Left colon (tissue), 2 donors: ENCODE measurements around the gene IGLON5. TPM values are rescaled to one million over a fixed set of nuclear protein-coding genes. Genes with fewer than 3 reads are reported as not detected.

Experiments
- ATAC-seq: fragments of 200-7000 bp; cut with Tn5 transposase; one replicate; pipeline ENCODE4 v1.9.1; 2020; ENCODE audit warnings: mild to moderate bottlenecking, moderate library complexity
- DNase-seq, 2 donors: peaks; one replicate each; pipeline ENCODE4 v3.0.0-alpha.2; 2020
- intact Hi-C, 2 donors: fragments of 100-400 bp; cut with DNase I in 1 of 2; cut with micrococcal nuclease in 1 of 2; formaldehyde crosslinking; loops; one replicate each; pipeline versions ENCODE4 v1.11.2 to v1.14.0; 2022; cut with DNase I, micrococcal nuclease
- total RNA-seq, 2 donors: library from RNA; stranded (reverse); fragmentation: NEBNext Ultra II Directional; extraction: Animal tissue kit (Norgen Biotek cat#: 25700); gene quantifications; one replicate each; pipeline ENCODE4 v1.2.1, GENCODE V29; 2021
- donor health status: DM: no; HTN: no; CAD: no.
- donor health status: DM: yes; HTN: yes; CAD: no.

The IGLON5 gene
- total RNA-seq, 2 donors from 2014 or later, result 0.08 TPM; not detected in 1

DNA sequence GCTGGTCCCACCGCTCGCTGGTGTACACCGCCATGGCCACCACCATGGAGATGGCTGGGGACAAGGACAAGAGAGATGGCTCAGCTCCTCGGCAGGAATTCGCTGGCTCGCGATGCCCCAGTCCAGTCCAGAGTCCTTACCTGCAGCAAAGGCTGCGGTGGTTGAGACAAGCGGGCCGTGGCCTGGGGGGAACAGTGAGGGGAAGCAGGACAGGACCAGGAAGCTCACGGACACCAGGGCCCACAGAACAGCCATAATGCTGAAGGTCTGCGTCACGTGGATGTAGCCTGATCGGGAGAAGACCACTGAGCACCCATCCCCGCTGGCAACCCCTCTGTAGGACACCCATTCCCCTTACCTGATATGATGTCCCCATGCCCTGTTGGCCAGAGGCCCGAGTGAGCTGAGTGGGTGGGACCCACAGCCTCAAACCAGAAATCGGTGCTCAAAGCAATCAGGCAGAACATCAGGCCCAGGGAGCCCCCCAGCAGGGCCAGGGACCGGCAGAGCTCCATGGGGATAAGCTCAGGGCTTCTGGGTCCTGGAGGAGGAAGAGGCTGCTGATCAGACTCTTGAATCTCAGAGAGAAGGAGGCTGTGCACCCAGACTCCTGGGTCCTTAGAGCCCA, 60.7 kb downstream of the IGLON5 start:
- ATAC-seq, result no peak
- intact Hi-C loops, result no loop called here
- no peak for DNase-seq

GRCh38 chr19:51372649-51373504, 61.4 kb downstream of the IGLON5 start, which contains the start of gene NKG7:
Gene NKG7, minus strand, starts transcription at chr19:51372654. Its CDS starts 119 bp downstream, at chr19:51372535.
- ATAC-seq (no peak), DNase-seq (no peak)

GRCh38 chr19:51375504-51376221, 64.2 kb downstream of the IGLON5 start:
- intact Hi-C loops, result no loop called here

More at GRCh38 chr19:51372649-51373504, 61.4 kb downstream of the IGLON5 start, which contains the start of gene NKG7:
- intact Hi-C loops, result no loop called here

DNA sequence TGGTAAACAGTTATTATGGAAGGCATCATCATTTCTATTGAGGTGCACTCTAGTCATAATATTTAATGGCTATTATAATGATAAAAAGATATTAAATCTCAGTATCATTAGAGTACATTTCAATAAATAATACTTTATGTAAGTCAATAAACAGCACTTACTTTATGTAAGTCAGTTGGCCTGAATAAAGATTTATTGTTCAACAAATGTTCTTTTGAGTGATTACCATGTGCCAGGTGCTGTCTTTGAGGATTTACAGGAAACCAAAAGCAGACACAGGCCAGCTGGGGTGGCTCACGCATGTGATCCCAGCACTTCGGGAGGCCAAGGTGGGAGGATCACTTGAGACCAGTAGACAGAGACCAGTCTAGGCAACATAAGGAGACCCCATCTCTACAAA, 66.0 kb downstream of the IGLON5 start:
- intact Hi-C loops, result no loop called here
- ATAC-seq, result no peak

More at GRCh38 chr19:51375504-51376221, 64.2 kb downstream of the IGLON5 start:
- ATAC-seq (no peak), DNase-seq (no peak)

GRCh38 chr19:51380379-51380778, 68.9 kb downstream of the IGLON5 start:
- intact Hi-C loops, result no loop called here
- DNase-seq, result no peak
- ATAC-seq, result no peak

More for the DNA sequence above, 66.0 kb downstream of the IGLON5 start:
- no peak for DNase-seq

Other genes starting within 250 kb of the IGLON5 start
- under 1 TPM; 0.43 to 0.98 TPM for gene KLK13, start 246.6 kb upstream of the IGLON5 start, total RNA-seq
- under 1 TPM in 1 of 2 donors, not detected in 1; 0.49 TPM for gene KLK14, start 228.8 kb upstream of the IGLON5 start, total RNA-seq
- 1 to 10 TPM; 4.6 to 5.6 TPM for gene CTU1, start 203.2 kb upstream of the IGLON5 start, total RNA-seq
- gene SIGLEC9, start 186.7 kb upstream of the IGLON5 start, total RNA-seq, result 1 to 10 TPM in 1 of 2 donors, under 1 TPM in 1; 0.82 to 2.0 TPM
- 1 to 10 TPM; 1.1 to 1.3 TPM for gene SIGLEC7, start 169.3 kb upstream of the IGLON5 start, total RNA-seq
- gene CD33, start 86.6 kb upstream of the IGLON5 start, total RNA-seq, result 1 to 10 TPM in 1 of 2 donors, under 1 TPM in 1; 0.98 to 2.9 TPM
- gene SIGLECL1, start 60.6 kb upstream of the IGLON5 start, total RNA-seq, result not detected
- 1 to 10 TPM; 1.7 to 2.1 TPM for gene VSIG10L, start 30.5 kb downstream of the IGLON5 start, total RNA-seq
- 100 to 1,000 TPM; 147 to 198 TPM for gene ETFB, start 54.7 kb downstream of the IGLON5 start, total RNA-seq
- gene CLDND2, start 57.4 kb downstream of the IGLON5 start, total RNA-seq, result 1 to 10 TPM; 1.7 to 1.8 TPM
- gene NKG7, start 61.0 kb downstream of the IGLON5 start, total RNA-seq, result 1 to 10 TPM; 1.5 to 5.0 TPM
- gene LIM2, start 76.3 kb downstream of the IGLON5 start, total RNA-seq, result not detected
- not detected for gene C19orf84, start 78.9 kb downstream of the IGLON5 start, total RNA-seq
- gene SIGLEC10, start 106.0 kb downstream of the IGLON5 start, total RNA-seq, result 1 to 10 TPM; 1.3 to 4.5 TPM
- 1 to 10 TPM in 1 of 2 donors, under 1 TPM in 1; 0.49 to 1.9 TPM for gene SIGLEC8, start 146.8 kb downstream of the IGLON5 start, total RNA-seq
- not detected for gene CEACAM18, start 166.9 kb downstream of the IGLON5 start, total RNA-seq
- under 1 TPM; 0.28 to 0.46 TPM for gene SIGLEC12, start 190.2 kb downstream of the IGLON5 start, total RNA-seq
- gene SIGLEC6, start 220.0 kb downstream of the IGLON5 start, total RNA-seq, result 1 to 10 TPM in 1 of 2 donors, under 1 TPM in 1; 0.85 to 2.7 TPM